ENCODE data around the gene PDK3.

PDK3 gene

GRCh38 chrX:24563291-24564010 is 98.4 kb downstream of the PDK3 start:
- Histone ChIP-seq H2AFZ (ENCODE audit: low read depth, low read length) (no peak overlapping the region), H3K27me3 (ENCODE audit: low read depth, low read length) (no peaks in the 10 kb centered on the region), H3K79me2 (ENCODE audit: low read length) (no peaks in the 10 kb centered on the region), H3K4me2 (ENCODE audit: low read length) (no peak overlapping the region), H3K36me3 (replicated peaks; ENCODE audit: low read depth, low read length) (no peaks in the 10 kb centered on the region), H3K4me1 (ENCODE audit: low read length) (no peaks in the 10 kb centered on the region), H4K20me1 (ENCODE audit: insufficient read depth, low read length) (no peaks in the 10 kb centered on the region), H3K9ac (ENCODE audit: low read length) (no peak overlapping the region), H3K27ac (ENCODE audit: low read length) (no peak overlapping the region), H3K4me3 (ENCODE audit: low read length) (no peak overlapping the region), H3K9me3 (ENCODE audit: insufficient read depth, low read length) (no peaks in the 10 kb centered on the region)
- TF ChIP-seq EZH2phosphoT487 (IDR thresholded peaks at IDR 0.05; ENCODE audit: low read depth), result no peak
- no peak for TF ChIP-seq CTCF (IDR thresholded peaks at IDR 0.05; ENCODE audit: low read depth, low read length)

GRCh38 chrX:24566240-24566639 is 101.2 kb downstream of the PDK3 start:
- H3K9me3 ChIP-seq (ENCODE audit: insufficient read depth, low read length), result no peaks in the 10 kb centered on the region
- H3K9ac ChIP-seq (ENCODE audit: low read length), result no peak overlapping the region
- no peak overlapping the region for H3K4me2 ChIP-seq (ENCODE audit: low read length)
- no peaks in the 10 kb centered on the region for H3K27me3 ChIP-seq (ENCODE audit: low read depth, low read length)
- no peaks in the 10 kb centered on the region for H3K36me3 ChIP-seq (replicated peaks; ENCODE audit: low read depth, low read length)
- no peak overlapping the region for H3K4me3 ChIP-seq (ENCODE audit: low read length)
- no peaks in the 10 kb centered on the region for H4K20me1 ChIP-seq (ENCODE audit: insufficient read depth, low read length)
- no peak overlapping the region for H2AFZ ChIP-seq (ENCODE audit: low read depth, low read length)
- H3K4me1 ChIP-seq (ENCODE audit: low read length), result no peaks in the 10 kb centered on the region
- no peaks in the 10 kb centered on the region for H3K79me2 ChIP-seq (ENCODE audit: low read length)
- TF ChIP-seq EZH2phosphoT487 (IDR thresholded peaks at IDR 0.05; ENCODE audit: low read depth) (no peak), CTCF (IDR thresholded peaks at IDR 0.05; ENCODE audit: low read depth, low read length) (no peak)
- no peak overlapping the region for H3K27ac ChIP-seq (ENCODE audit: low read length)

GRCh38 chrX:24567169-24567568 is 102.1 kb downstream of the PDK3 start:
- H3K9ac ChIP-seq (ENCODE audit: low read length), result no peak overlapping the region
- H3K9me3 ChIP-seq (ENCODE audit: insufficient read depth, low read length), result no peaks in the 10 kb centered on the region
- H3K4me3 ChIP-seq (ENCODE audit: low read length), result no peak overlapping the region
- H3K27me3 ChIP-seq (ENCODE audit: low read depth, low read length), result no peaks in the 10 kb centered on the region
- TF ChIP-seq EZH2phosphoT487 (IDR thresholded peaks at IDR 0.05; ENCODE audit: low read depth) (no peak), CTCF (IDR thresholded peaks at IDR 0.05; ENCODE audit: low read depth, low read length) (no peak)
- no peaks in the 10 kb centered on the region for H3K4me1 ChIP-seq (ENCODE audit: low read length)
- no peaks in the 10 kb centered on the region for H3K79me2 ChIP-seq (ENCODE audit: low read length)
- no peaks in the 10 kb centered on the region for H4K20me1 ChIP-seq (ENCODE audit: insufficient read depth, low read length)
- no peak overlapping the region for H3K27ac ChIP-seq (ENCODE audit: low read length)
- H3K36me3 ChIP-seq (replicated peaks; ENCODE audit: low read depth, low read length), result no peaks in the 10 kb centered on the region
- no peak overlapping the region for H2AFZ ChIP-seq (ENCODE audit: low read depth, low read length)
- no peak overlapping the region for H3K4me2 ChIP-seq (ENCODE audit: low read length)

GRCh38 chrX:24574743-24575142 is 109.7 kb downstream of the PDK3 start:
- H3K4me2 ChIP-seq (ENCODE audit: low read length), result no peak overlapping the region
- H3K9ac ChIP-seq (ENCODE audit: low read length), result no peak overlapping the region
- no peaks in the 10 kb centered on the region for H3K79me2 ChIP-seq (ENCODE audit: low read length)
- no peaks in the 10 kb centered on the region for H4K20me1 ChIP-seq (ENCODE audit: insufficient read depth, low read length)
- H3K4me1 ChIP-seq (ENCODE audit: low read length), result no peaks in the 10 kb centered on the region
- no peaks in the 10 kb centered on the region for H3K27me3 ChIP-seq (ENCODE audit: low read depth, low read length)
- H3K9me3 ChIP-seq (ENCODE audit: insufficient read depth, low read length), result no peaks in the 10 kb centered on the region
- H3K36me3 ChIP-seq (replicated peaks; ENCODE audit: low read depth, low read length), result no peaks in the 10 kb centered on the region
- no peak for TF ChIP-seq CTCF (IDR thresholded peaks at IDR 0.05; ENCODE audit: low read depth, low read length)
- TF ChIP-seq EZH2phosphoT487 (IDR thresholded peaks at IDR 0.05; ENCODE audit: low read depth), result no peak
- H3K27ac ChIP-seq (ENCODE audit: low read length), result no peak overlapping the region
- H2AFZ ChIP-seq (ENCODE audit: low read depth, low read length), result no peak overlapping the region
- no peak overlapping the region for H3K4me3 ChIP-seq (ENCODE audit: low read length)
